ENCODE data around the gene NEK1.
A peak's percentile ranks its signal among the peaks of the same experiment; 100 is the strongest.
"Not testable (repeated sequence)": the region's sequence is repeated elsewhere in the genome, so short reads cannot be mapped to it uniquely, and the experiment has no call there.

Gene NEK1

GRCh38 chr4:169627307-169627706 is 14.9 kb upstream of the NEK1 start:
- DNase-seq, result no peak

- DNase-seq, result no peak
These were observed 14.2 kb upstream of the NEK1 start for GRCh38 chr4:169626331-169627282.

GRCh38 chr4:169625886-169626285 is 13.5 kb upstream of the NEK1 start:
- DNase-seq, result no peak

GRCh38 chr4:169624012-169624411 is 11.6 kb upstream of the NEK1 start:
- not testable (repeated sequence) for DNase-seq

- no peak for DNase-seq
These were observed 10.2 kb upstream of the NEK1 start for GRCh38 chr4:169622566-169622965.

- DNase-seq, result no peak
These were observed 9.5 kb upstream of the NEK1 start for GRCh38 chr4:169621731-169622492.

GRCh38 chr4:169620880-169621248 is 8.5 kb upstream of the NEK1 start:
- DNase-seq, result no peak

- DNase-seq, result peak; percentile 83 to 88
These were observed 7.8 kb upstream of the NEK1 start, which contains the start of gene CLCN3 for GRCh38 chr4:169619958-169620879. Gene CLCN3 (plus strand): TSS chr4:169620578. CDS start chr4:169635929, 15,351 bp downstream.

GRCh38 chr4:169619518-169619957 is 7.2 kb upstream of the NEK1 start:
- peak in 1 of 2 donors; percentile 38 for DNase-seq

- no peak for DNase-seq
These were observed 6.6 kb upstream of the NEK1 start for GRCh38 chr4:169618986-169619385.

- DNase-seq, result no peak
These were observed 5.9 kb upstream of the NEK1 start for GRCh38 chr4:169618286-169618685.

GRCh38 chr4:169617306-169617705 is 4.9 kb upstream of the NEK1 start:
- no peak for DNase-seq

- no peak for DNase-seq
These were observed 4.5 kb upstream of the NEK1 start for GRCh38 chr4:169616846-169617245.

- no peak for DNase-seq
These were observed 3.2 kb upstream of the NEK1 start for GRCh38 chr4:169615467-169616106.

- peak; percentile 54 to 55 for DNase-seq
These were observed 782 bp upstream of the NEK1 start for GRCh38 chr4:169612871-169613859.

- DNase-seq, result no peak
These were observed 1.2 kb downstream of the NEK1 start for GRCh38 chr4:169611157-169611556.

GRCh38 chr4:169604903-169605331 is 7.5 kb downstream of the NEK1 start:
- DNase-seq, result no peak

- DNase-seq, result no peak
These were observed 8.1 kb downstream of the NEK1 start for GRCh38 chr4:169604131-169604900.

- no peak for DNase-seq
These were observed 9.1 kb downstream of the NEK1 start for GRCh38 chr4:169603312-169603711.

Data from stimulated activated CD4-positive, alpha-beta T cell treated with anti-CD3 and anti-CD28 coated beads, Interleukin-2, amount 100 ng/mL, for 48 hours (primary cell).